GM12878 (cell line): ENCODE data around the gene MIA. TPM values are rescaled to one million over a fixed set of nuclear protein-coding genes. Genes with fewer than 3 reads are reported as not detected.

Experiments used
- BACH1 ChIP-seq: fragments of 450-650 bp; IDR thresholded peaks from 2 replicates; pipeline ENCODE4 v1.6.1; 2017; ENCODE audit warnings: mild to moderate bottlenecking, borderline replicate concordance
- BMI1 ChIP-seq: fragments of 450-650 bp; IDR thresholded peaks from 2 replicates; pipeline ENCODE4 v1.6.1; 2016; ENCODE audit warnings: mild to moderate bottlenecking, moderate library complexity, borderline replicate concordance
- CBX5 ChIP-seq: sonication (generic); IDR thresholded peaks from 2 replicates; pipeline ENCODE4 v1.6.1; 2016; ENCODE audit warnings: low read depth, moderate library complexity, mild to moderate bottlenecking, inconsistent platforms
- CHD1 ChIP-seq: IDR thresholded peaks from 2 replicates; pipeline ENCODE4 v1.6.1; 2012; ENCODE audit warnings: low read depth, low read length, improper control_type of control experiment
- CHD4 ChIP-seq: fragments of 200-600 bp; sonication (generic); IDR thresholded peaks from 2 replicates; pipeline ENCODE4 v1.6.1; 2016; ENCODE audit warnings: mild to moderate bottlenecking
- ESRRA ChIP-seq: IDR thresholded peaks from 2 replicates; pipeline ENCODE4 v1.6.1; 2012; ENCODE audit warnings: mild to moderate bottlenecking, low read length, improper control_type of control experiment
- FOXK2 ChIP-seq: fragments of 450-650 bp; IDR thresholded peaks from 2 replicates; pipeline ENCODE4 v1.6.1; 2017; ENCODE audit warnings: mild to moderate bottlenecking, moderate library complexity
- FOXM1 ChIP-seq: IDR thresholded peaks from 2 replicates; pipeline ENCODE4 v1.6.1; 2012; ENCODE audit warnings: low read depth, mild to moderate bottlenecking, inconsistent platforms, low read length, moderate library complexity
- JUND ChIP-seq: IDR thresholded peaks from 2 replicates; pipeline ENCODE4 v1.6.1; 2012; ENCODE audit warnings: low read depth, mild to moderate bottlenecking, low read length, improper control_type of control experiment, moderate library complexity
- KDM1A ChIP-seq: fragments of 200-600 bp; sonication (generic); IDR thresholded peaks from 2 replicates; pipeline ENCODE4 v1.6.1; 2016; ENCODE audit warnings: borderline replicate concordance
- MEF2B ChIP-seq: fragments of 450-650 bp; IDR thresholded peaks from 2 replicates; pipeline ENCODE4 v1.6.1; 2018; ENCODE audit warnings: mild to moderate bottlenecking, moderate library complexity; ENCODE audit not compliant: partially characterized antibody, poor library complexity, severe bottlenecking
- MYC ChIP-seq: IDR thresholded peaks from 2 replicates; pipeline ENCODE4 v1.6.1; 2011; ENCODE audit warnings: mild to moderate bottlenecking, low read length, moderate library complexity, inconsistent platforms; ENCODE audit not compliant: insufficient read depth, insufficient replicate concordance, insufficient read length, severe bottlenecking
- NBN ChIP-seq: fragments of 450-650 bp; IDR thresholded peaks from 2 replicates; pipeline ENCODE4 v1.6.1; 2016
- NFIC ChIP-seq: IDR thresholded peaks from 2 replicates; pipeline ENCODE4 v1.6.1; 2012; ENCODE audit warnings: low read depth, mild to moderate bottlenecking, inconsistent platforms, low read length, moderate library complexity
- POLR2A ChIP-seq: IDR thresholded peaks from 2 replicates; pipeline ENCODE4 v1.6.1; 2011; ENCODE audit warnings: low read depth, mild to moderate bottlenecking, low read length
- SIN3A ChIP-seq: IDR thresholded peaks from 2 replicates; pipeline ENCODE4 v1.6.1; 2012; ENCODE audit warnings: low read depth, low read length, improper control_type of control experiment
- TCF12 ChIP-seq: IDR thresholded peaks from 2 replicates; pipeline ENCODE4 v1.6.1; 2011; ENCODE audit warnings: low read depth, mild to moderate bottlenecking, low read length
- YBX1 ChIP-seq: fragments of 450-650 bp; IDR thresholded peaks from 2 replicates; pipeline ENCODE4 v1.6.1; 2016; ENCODE audit warnings: antibody characterized with exemption
- ZNF207 ChIP-seq: fragments of 450-650 bp; IDR thresholded peaks from 2 replicates; pipeline ENCODE4 v1.6.1; 2014; ENCODE audit warnings: antibody characterized with exemption, mild to moderate bottlenecking, borderline replicate concordance
- ZNF622 ChIP-seq: fragments of 450-650 bp; IDR thresholded peaks from 2 replicates; pipeline ENCODE4 v1.6.1; 2017; ENCODE audit warnings: mild to moderate bottlenecking, inconsistent platforms
- polyA plus RNA-seq, 11 experiments: library from polyadenylated mRNA; depleted of rRNA in 4 of 11; unstranded in 6 of 11; stranded (reverse) in 5 of 11; fragments of >200 nt; fragmentation: Nextera tagmentation in 4 of 11; fragmentation: Illumina TruSeq in 1 of 11; extraction: Ambion mirVana in 4 of 11; extraction: Trizol in 1 of 11; gene quantifications; 1 replicate in 1 of 11; 2 replicates in 10 of 11; pipeline versions ENCODE4 v1.2.1 to v1.2.3, GENCODE V29; 2011 to 2016; ENCODE audit warnings: inconsistent platforms in 2 of 11, missing spikeins in 2 of 11, low read depth in 1 of 11
- total RNA-seq, 4 experiments: library from RNA; depleted of rRNA in 3 of 4; stranded (reverse); fragments of >200 nt in 3 of 4; fragmentation: Illumina TruSeq in 1 of 4; extraction: Trizol in 1 of 4; gene quantifications; 2 replicates each; pipeline versions ENCODE4 v1.2.1 to v1.2.3, GENCODE V29; 2013 to 2021
- TF ChIP-seq, protein P1 (sequence below): IDR thresholded peaks from 2 replicates; pipeline ENCODE4 v1.6.1; 2012; ENCODE audit warnings: low read depth, low read length, improper control_type of control experiment
- TF ChIP-seq, protein P2 (sequence below): fragments of 450-650 bp; IDR thresholded peaks from 2 replicates; pipeline ENCODE4 v1.6.1; 2017; ENCODE audit warnings: low read depth, mild to moderate bottlenecking, moderate library complexity
- TF ChIP-seq, protein P3 (sequence below): fragments of 450-650 bp; IDR thresholded peaks from 2 replicates; pipeline ENCODE4 v1.6.1; 2017; ENCODE audit warnings: mild to moderate bottlenecking, low read depth, inconsistent platforms; ENCODE audit not compliant: poor library complexity, severe bottlenecking

MIA gene
- total and polyA plus RNA-seq, 10 of the 15 experiments (the other 5 are each of a cell fraction or from before 2014, with no cell fraction given) = 0.16 to 2.7 (median 1.4) TPM; not detected in 3

DNA sequence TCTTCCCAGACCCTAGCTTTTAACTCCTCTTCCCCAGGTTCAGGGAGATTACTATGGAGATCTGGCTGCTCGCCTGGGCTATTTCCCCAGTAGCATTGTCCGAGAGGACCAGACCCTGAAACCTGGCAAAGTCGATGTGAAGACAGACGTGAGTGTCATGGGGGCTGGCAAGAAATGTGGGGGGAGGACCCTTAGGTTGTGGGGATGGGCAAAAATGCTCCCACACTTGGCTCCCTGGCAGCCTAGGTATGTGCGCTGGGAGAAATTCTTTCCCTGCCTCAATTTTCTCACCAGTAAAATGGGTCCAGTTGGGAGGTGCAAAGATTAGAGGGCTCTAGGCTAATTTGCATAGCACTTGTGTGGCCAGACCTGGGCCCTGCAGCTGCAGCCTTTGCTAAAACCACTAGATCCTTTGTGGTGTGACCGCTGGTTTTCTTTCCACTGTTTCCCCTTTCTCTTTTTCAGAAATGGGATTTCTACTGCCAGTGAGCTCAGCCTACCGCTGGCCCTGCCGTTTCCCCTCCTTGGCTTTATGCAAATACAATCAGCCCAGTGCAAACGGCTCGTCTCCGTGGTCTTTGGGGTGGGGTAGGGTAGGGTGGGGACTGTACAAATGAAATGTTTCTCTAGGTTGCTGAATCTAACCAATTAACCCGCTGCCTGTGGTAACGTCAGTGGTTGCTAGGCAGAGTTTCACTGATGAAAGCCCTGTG, 1.8 kb downstream of the MIA start (continued):
- TF ChIP-seq MYC (no peak), POLR2A (no peak), ESRRA (0 out of 2 replicates have a peak, but pooled peaks have one; percentile 18), BACH1 (peak; percentile 64; the same call in 1 of the 2 replicates), CHD4 (peak; percentile 73; the same call in 1 of the 2 replicates), MEF2B (peak; percentile 77), ZNF622 (no peak; the same call in 1 of the 2 replicates), CHD1 (no peak), NFIC (peak; percentile 90), FOXM1 (peak; percentile 76; the same call in 1 of the 2 replicates), SIN3A (no peak), BMI1 (peak; percentile 17; the same call in 1 of the 2 replicates), NBN (peak; percentile 87), ZNF207 (peak; percentile 84; the same call in 1 of the 2 replicates), YBX1 (no peak), FOXK2 (no peak), JUND (no peak), CBX5 (peak; percentile 73; the same call in 1 of the 2 replicates), TCF12 (peak; percentile 98), KDM1A (no peak)
- TF ChIP-seq, protein P1, sequence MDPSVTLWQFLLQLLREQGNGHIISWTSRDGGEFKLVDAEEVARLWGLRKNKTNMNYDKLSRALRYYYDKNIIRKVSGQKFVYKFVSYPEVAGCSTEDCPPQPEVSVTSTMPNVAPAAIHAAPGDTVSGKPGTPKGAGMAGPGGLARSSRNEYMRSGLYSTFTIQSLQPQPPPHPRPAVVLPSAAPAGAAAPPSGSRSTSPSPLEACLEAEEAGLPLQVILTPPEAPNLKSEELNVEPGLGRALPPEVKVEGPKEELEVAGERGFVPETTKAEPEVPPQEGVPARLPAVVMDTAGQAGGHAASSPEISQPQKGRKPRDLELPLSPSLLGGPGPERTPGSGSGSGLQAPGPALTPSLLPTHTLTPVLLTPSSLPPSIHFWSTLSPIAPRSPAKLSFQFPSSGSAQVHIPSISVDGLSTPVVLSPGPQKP = no peak
- TF ChIP-seq, protein P2, sequence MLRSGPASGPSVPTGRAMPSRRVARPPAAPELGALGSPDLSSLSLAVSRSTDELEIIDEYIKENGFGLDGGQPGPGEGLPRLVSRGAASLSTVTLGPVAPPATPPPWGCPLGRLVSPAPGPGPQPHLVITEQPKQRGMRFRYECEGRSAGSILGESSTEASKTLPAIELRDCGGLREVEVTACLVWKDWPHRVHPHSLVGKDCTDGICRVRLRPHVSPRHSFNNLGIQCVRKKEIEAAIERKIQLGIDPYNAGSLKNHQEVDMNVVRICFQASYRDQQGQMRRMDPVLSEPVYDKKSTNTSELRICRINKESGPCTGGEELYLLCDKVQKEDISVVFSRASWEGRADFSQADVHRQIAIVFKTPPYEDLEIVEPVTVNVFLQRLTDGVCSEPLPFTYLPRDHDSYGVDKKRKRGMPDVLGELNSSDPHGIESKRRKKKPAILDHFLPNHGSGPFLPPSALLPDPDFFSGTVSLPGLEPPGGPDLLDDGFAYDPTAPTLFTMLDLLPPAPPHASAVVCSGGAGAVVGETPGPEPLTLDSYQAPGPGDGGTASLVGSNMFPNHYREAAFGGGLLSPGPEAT = peak; percentile 96
- TF ChIP-seq, protein P3, sequence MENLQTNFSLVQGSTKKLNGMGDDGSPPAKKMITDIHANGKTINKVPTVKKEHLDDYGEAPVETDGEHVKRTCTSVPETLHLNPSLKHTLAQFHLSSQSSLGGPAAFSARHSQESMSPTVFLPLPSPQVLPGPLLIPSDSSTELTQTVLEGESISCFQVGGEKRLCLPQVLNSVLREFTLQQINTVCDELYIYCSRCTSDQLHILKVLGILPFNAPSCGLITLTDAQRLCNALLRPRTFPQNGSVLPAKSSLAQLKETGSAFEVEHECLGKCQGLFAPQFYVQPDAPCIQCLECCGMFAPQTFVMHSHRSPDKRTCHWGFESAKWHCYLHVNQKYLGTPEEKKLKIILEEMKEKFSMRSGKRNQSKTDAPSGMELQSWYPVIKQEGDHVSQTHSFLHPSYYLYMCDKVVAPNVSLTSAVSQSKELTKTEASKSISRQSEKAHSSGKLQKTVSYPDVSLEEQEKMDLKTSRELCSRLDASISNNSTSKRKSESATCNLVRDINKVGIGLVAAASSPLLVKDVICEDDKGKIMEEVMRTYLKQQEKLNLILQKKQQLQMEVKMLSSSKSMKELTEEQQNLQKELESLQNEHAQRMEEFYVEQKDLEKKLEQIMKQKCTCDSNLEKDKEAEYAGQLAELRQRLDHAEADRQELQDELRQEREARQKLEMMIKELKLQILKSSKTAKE = peak; percentile 97
